ENCODE results near the gene MOBP.

MOBP gene

DNA sequence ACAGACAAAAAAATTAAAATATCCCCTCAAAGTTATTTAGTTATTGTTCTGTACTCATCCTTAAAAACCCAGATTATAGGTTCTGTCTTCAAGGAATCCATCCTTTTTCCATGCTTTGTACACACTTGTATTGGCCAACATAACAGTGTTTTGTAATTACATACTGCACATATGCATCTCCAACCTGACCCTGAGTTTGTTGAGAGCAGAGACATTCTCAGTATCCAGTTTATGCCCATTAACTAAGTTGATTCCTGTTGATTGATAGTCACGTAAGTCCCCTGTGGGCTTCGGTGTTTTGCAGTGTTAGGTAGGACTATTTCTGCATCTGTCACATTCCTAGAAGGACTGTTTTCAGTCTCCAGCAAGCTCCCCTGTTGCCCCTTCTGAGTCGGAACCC lies 33.6 kb downstream of the MOBP start:
- no peak overlapping the region for H3K4me2 ChIP-seq (ENCODE audit: low read depth, low read length, poor library complexity, severe bottlenecking)
- no peak overlapping the region for H3K9ac ChIP-seq (ENCODE audit: low read depth, low read length, poor library complexity, severe bottlenecking)
- TF ChIP-seq, protein P1, sequence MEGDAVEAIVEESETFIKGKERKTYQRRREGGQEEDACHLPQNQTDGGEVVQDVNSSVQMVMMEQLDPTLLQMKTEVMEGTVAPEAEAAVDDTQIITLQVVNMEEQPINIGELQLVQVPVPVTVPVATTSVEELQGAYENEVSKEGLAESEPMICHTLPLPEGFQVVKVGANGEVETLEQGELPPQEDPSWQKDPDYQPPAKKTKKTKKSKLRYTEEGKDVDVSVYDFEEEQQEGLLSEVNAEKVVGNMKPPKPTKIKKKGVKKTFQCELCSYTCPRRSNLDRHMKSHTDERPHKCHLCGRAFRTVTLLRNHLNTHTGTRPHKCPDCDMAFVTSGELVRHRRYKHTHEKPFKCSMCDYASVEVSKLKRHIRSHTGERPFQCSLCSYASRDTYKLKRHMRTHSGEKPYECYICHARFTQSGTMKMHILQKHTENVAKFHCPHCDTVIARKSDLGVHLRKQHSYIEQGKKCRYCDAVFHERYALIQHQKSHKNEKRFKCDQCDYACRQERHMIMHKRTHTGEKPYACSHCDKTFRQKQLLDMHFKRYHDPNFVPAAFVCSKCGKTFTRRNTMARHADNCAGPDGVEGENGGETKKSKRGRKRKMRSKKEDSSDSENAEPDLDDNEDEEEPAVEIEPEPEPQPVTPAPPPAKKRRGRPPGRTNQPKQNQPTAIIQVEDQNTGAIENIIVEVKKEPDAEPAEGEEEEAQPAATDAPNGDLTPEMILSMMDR (conservative IDR thresholded peaks at IDR 0.05; ENCODE audit: low read length), result no peak
- no peak for TF ChIP-seq EZH2phosphoT487 (IDR thresholded peaks at IDR 0.05; ENCODE audit: borderline replicate concordance)
- no peaks in the 10 kb centered on the region for H3K79me2 ChIP-seq (ENCODE audit: insufficient read depth, low read length)
- no peaks in the 10 kb centered on the region for H3K9me2 ChIP-seq (replicated peaks; ENCODE audit: low read depth, low read length)
- no peaks in the 10 kb centered on the region for H3K27me3 ChIP-seq (ENCODE audit: insufficient read depth, low read length, poor library complexity, severe bottlenecking)
- no peak overlapping the region for H2AFZ ChIP-seq (ENCODE audit: low read length)
- no peaks in the 10 kb centered on the region for H4K20me1 ChIP-seq (ENCODE audit: insufficient read depth, low read length, poor library complexity, severe bottlenecking)
- H3K36me3 ChIP-seq (ENCODE audit: insufficient read depth, low read length), result no peaks in the 10 kb centered on the region
- peaks cover 14% of the 10 kb centered on the region for H3K4me1 ChIP-seq (ENCODE audit: insufficient read depth, low read length, poor library complexity, severe bottlenecking)
- H3K4me3 ChIP-seq (ENCODE audit: low read length, poor library complexity, severe bottlenecking), result no peak overlapping the region
- no peaks in the 10 kb centered on the region for H3K9me3 ChIP-seq (ENCODE audit: insufficient read depth, low read depth, low read length)
- H3F3A ChIP-seq (ENCODE audit: low read depth), result no peaks in the 10 kb centered on the region; the same call in 1 of the 2 replicates

DNA sequence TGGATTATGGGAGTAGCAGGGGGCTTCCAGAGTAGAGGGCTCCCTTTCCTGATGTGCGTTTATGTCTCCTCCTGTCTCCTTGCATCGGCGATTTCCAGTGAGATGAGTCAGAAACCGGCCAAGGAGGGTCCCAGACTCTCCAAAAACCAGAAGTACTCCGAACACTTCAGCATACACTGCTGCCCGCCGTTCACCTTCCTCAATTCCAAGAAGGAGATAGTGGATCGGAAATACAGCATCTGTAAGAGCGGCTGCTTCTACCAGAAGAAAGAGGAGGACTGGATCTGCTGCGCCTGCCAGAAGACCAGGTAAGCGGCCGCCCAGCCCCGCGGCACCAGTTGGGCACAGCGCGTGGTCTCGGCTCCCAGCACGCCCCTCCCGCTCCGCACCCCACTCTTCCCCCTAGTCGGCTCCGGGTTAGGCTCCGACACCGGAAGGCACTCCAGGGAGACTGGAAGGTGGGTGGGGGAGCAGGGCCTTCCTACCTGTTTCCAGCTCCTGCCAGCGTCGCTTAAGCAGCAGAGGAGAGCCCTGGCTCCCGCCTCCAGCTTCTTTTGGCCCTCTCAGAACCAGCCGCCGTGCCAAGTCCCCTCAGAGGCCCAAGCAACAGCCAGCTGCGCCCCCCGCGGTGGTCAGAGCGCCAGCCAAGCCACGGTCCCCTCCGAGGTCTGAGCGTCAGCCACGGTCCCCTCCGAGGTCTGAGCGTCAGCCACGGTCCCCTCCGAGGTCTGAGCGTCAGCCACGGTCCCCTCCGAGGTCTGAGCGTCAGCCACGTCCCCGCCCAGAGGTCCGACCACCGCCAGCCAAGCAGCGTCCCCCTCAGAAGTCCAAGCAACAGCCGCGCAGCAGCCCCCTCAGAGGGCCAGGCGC lies 34.7 kb downstream of the MOBP start:
- TF ChIP-seq, protein P1 (conservative IDR thresholded peaks at IDR 0.05; ENCODE audit: low read length), result no peak
- TF ChIP-seq EZH2phosphoT487 (IDR thresholded peaks at IDR 0.05; ENCODE audit: borderline replicate concordance), result no peak
- H3K9me3 ChIP-seq (ENCODE audit: insufficient read depth, low read depth, low read length), result no peaks in the 10 kb centered on the region
- H3K4me1 ChIP-seq (ENCODE audit: insufficient read depth, low read length, poor library complexity, severe bottlenecking), result peaks cover 26% of the 10 kb centered on the region

DNA sequence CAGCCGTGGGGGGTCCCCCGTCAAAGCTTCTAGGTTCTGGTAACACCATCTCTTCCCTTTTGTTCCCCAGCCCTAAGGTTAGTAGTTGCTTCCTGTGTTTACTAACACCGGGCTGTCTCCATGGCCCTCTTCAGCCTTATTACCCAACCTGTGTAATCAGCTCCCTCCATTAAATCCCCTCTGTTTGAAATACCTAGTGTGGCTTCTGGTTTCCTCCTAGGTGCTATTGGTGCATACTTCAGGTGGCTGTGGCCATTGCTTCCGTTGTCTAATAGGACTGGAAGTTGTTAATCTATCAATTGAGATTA lies 35.3 kb downstream of the MOBP start:
- TF ChIP-seq, protein P1 (conservative IDR thresholded peaks at IDR 0.05; ENCODE audit: low read length), result no peak
- no peak for TF ChIP-seq EZH2phosphoT487 (IDR thresholded peaks at IDR 0.05; ENCODE audit: borderline replicate concordance)

More for the DNA sequence above, 34.7 kb downstream of the MOBP start:
- Histone ChIP-seq H4K20me1 (ENCODE audit: insufficient read depth, low read length, poor library complexity, severe bottlenecking) (no peaks in the 10 kb centered on the region), H3K36me3 (ENCODE audit: insufficient read depth, low read length) (no peaks in the 10 kb centered on the region), H3F3A (ENCODE audit: low read depth) (no peaks in the 10 kb centered on the region; the same call in 1 of the 2 replicates), H3K4me2 (ENCODE audit: low read depth, low read length, poor library complexity, severe bottlenecking) (no peak overlapping the region), H3K27me3 (ENCODE audit: insufficient read depth, low read length, poor library complexity, severe bottlenecking) (no peaks in the 10 kb centered on the region), H3K4me3 (ENCODE audit: low read length, poor library complexity, severe bottlenecking) (no peak overlapping the region), H3K9me2 (replicated peaks; ENCODE audit: low read depth, low read length) (no peaks in the 10 kb centered on the region), H3K79me2 (ENCODE audit: insufficient read depth, low read length) (no peaks in the 10 kb centered on the region), H3K9ac (ENCODE audit: low read depth, low read length, poor library complexity, severe bottlenecking) (no peak overlapping the region), H2AFZ (ENCODE audit: low read length) (no peak overlapping the region)

More for the DNA sequence above, 35.3 kb downstream of the MOBP start:
- H3K9me3 ChIP-seq (ENCODE audit: insufficient read depth, low read depth, low read length), result no peaks in the 10 kb centered on the region
- H3F3A ChIP-seq (ENCODE audit: low read depth), result no peaks in the 10 kb centered on the region
- H3K9me2 ChIP-seq (replicated peaks; ENCODE audit: low read depth, low read length), result no peaks in the 10 kb centered on the region
- H4K20me1 ChIP-seq (ENCODE audit: insufficient read depth, low read length, poor library complexity, severe bottlenecking), result no peaks in the 10 kb centered on the region
- H3K36me3 ChIP-seq (ENCODE audit: insufficient read depth, low read length), result no peaks in the 10 kb centered on the region
- H3K9ac ChIP-seq (ENCODE audit: low read depth, low read length, poor library complexity, severe bottlenecking), result no peak overlapping the region
- H3K4me1 ChIP-seq (ENCODE audit: insufficient read depth, low read length, poor library complexity, severe bottlenecking), result peaks cover 26% of the 10 kb centered on the region
- H3K4me3 ChIP-seq (ENCODE audit: low read length, poor library complexity, severe bottlenecking), result no peak overlapping the region
- H3K4me2 ChIP-seq (ENCODE audit: low read depth, low read length, poor library complexity, severe bottlenecking), result no peak overlapping the region
- no peaks in the 10 kb centered on the region for H3K79me2 ChIP-seq (ENCODE audit: insufficient read depth, low read length)
- H3K27me3 ChIP-seq (ENCODE audit: insufficient read depth, low read length, poor library complexity, severe bottlenecking), result no peaks in the 10 kb centered on the region
- no peak overlapping the region for H2AFZ ChIP-seq (ENCODE audit: low read length)

All from Loucy (cell line).